Lower leg skin (tissue), 4 donors: Measurements from ENCODE around the gene VSTM1. TPM values are rescaled to one million over a fixed set of nuclear protein-coding genes. Genes with fewer than 3 reads are reported as not detected.

Source experiments
- DNase-seq, 2 donors: peaks; one replicate each; pipeline ENCODE4 v3.0.0-alpha.2; 2019; ENCODE audit warnings: low spot score in 2 of 2
- H3K4me3 ChIP-seq: fragments of 200-600 bp; sonication (generic); 2 replicates; pipeline ENCODE4 v1.5.1; 2017; ENCODE audit warnings: mild to moderate bottlenecking, low read depth; ENCODE audit not compliant: poor library complexity, severe bottlenecking
- WGBS, 2 donors: methylation state at CpG; one replicate each; pipeline ENCODE4 v1.1.5; 2018; 5-methylcytosine and 5-hydroxymethylcytosine counted together
- intact Hi-C: fragments of 100-400 bp; cut with DNase I; formaldehyde crosslinking; loops from one replicate; pipeline ENCODE4 v1.15.0; 2023; ENCODE audit warnings: low total_unique reads
- total RNA-seq, 4 donors: library from RNA; depleted of rRNA; stranded (reverse); fragments of >200 nt; gene quantifications; one replicate each; pipeline ENCODE4 v1.1.0, GENCODE V29; 2016
- TF ChIP-seq, protein P1 (sequence below), 3 donors: fragments of 450-650 bp; IDR thresholded peaks; one replicate each; pipeline ENCODE4 v1.5.1; 2016; ENCODE audit warnings: antibody characterized with exemption in 3 of 3, mild to moderate bottlenecking in 3 of 3, moderate library complexity in 2 of 3

VSTM1 gene
- total RNA-seq, 4 donors from 2014 or later = not detected

DNA sequence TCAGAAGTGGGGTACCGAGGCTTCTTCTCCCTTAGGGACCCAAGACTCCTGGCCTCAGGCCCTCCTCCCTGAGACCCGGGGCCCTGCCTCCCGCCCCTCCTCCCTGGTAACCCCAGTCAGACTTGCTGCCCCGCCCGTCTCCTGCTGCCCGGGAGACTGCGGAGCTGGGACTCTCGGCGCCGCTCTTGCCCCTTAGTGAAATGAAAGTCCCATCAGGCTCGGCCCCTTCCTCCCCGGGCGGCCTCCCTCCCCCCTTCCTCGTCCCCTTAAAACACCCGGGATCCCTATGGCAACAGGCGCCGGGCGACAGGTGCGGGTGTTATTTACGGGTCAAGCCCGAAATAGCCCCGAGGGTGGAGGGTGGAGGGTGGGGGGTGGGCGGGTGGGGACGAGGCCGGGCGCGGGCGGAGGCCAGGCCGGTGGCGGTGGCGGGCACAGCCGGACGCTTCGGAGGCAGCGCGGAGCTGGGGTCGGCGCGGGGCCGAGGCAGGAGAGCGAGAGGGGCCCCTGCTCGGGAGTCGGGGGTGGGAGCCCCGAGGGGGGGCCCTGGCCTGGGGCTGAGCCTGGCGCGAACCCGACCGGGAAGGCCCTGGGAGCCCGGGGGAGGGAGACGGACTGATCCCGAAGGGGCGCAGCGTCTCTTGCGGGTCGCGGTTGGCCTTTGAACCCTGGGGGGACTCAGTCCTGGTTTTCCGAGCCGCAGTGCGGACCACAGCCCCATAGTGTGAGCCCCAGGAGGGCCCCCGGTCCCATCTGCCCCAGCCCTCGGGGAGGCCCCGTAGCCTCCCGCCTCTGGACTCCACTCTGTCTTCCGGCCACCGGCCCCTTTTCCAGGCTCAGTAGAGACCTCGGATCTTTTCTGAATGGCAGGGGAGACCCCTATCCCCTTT is 72.2 kb downstream of the VSTM1 start, which contains the start of gene CACNG6:
Gene CACNG6, plus strand, starts transcription at position 414 of the 890 bp plus-strand sequence. CDS start 1,241 bp downstream, outside the sequence.
- intact Hi-C loops = no loop called here
- TF ChIP-seq, protein P1, sequence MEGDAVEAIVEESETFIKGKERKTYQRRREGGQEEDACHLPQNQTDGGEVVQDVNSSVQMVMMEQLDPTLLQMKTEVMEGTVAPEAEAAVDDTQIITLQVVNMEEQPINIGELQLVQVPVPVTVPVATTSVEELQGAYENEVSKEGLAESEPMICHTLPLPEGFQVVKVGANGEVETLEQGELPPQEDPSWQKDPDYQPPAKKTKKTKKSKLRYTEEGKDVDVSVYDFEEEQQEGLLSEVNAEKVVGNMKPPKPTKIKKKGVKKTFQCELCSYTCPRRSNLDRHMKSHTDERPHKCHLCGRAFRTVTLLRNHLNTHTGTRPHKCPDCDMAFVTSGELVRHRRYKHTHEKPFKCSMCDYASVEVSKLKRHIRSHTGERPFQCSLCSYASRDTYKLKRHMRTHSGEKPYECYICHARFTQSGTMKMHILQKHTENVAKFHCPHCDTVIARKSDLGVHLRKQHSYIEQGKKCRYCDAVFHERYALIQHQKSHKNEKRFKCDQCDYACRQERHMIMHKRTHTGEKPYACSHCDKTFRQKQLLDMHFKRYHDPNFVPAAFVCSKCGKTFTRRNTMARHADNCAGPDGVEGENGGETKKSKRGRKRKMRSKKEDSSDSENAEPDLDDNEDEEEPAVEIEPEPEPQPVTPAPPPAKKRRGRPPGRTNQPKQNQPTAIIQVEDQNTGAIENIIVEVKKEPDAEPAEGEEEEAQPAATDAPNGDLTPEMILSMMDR (IDR thresholded peaks at IDR 0.05) = no peak
- DNase-seq = no peak
- WGBS, 2 donors = 8 to 14% methylated on average over 19 to 55 of the region's 66 CpGs
- H3K4me3 ChIP-seq = no peak within 1 kb of the TSS

Other genes with a start within 250 kb of the VSTM1 start
- under 1 TPM in 2 of 4 donors, not detected in 2; 0.04 to 0.23 TPM for gene NLRP12, start 239.6 kb downstream of the VSTM1 start, total RNA-seq
- 10 to 100 TPM; 20.4 to 49.2 (median 33.6) TPM for gene MYADM, start 196.0 kb downstream of the VSTM1 start, total RNA-seq
- not detected for gene PRKCG, start 181.7 kb downstream of the VSTM1 start, total RNA-seq
- not detected for gene CACNG7, start 154.6 kb downstream of the VSTM1 start, total RNA-seq
- under 1 TPM in 2 of 4 donors, not detected in 2; 0.05 to 0.08 TPM for gene CACNG8, start 101.0 kb downstream of the VSTM1 start, total RNA-seq
- gene CACNG6, start 72.3 kb downstream of the VSTM1 start, total RNA-seq = not detected
- gene TARM1, start 17.5 kb upstream of the VSTM1 start, total RNA-seq = not detected
- gene OSCAR, start 36.9 kb upstream of the VSTM1 start, total RNA-seq = 1 to 10 TPM; 1.9 to 6.5 (median 3.7) TPM
- 10 to 100 TPM in 3 of 4 donors, 1 to 10 TPM in 1; 2.7 to 39.4 (median 30.2) TPM for gene NDUFA3, start 39.0 kb upstream of the VSTM1 start, total RNA-seq
- gene TFPT, start 51.8 kb upstream of the VSTM1 start, total RNA-seq = 10 to 100 TPM; 11.1 to 20.4 (median 16.0) TPM
- 10 to 100 TPM; 39.2 to 65.1 (median 47.3) TPM for gene PRPF31, start 51.9 kb upstream of the VSTM1 start, total RNA-seq
- 10 to 100 TPM; 19.5 to 56.9 (median 37.1) TPM for gene CNOT3, start 73.9 kb upstream of the VSTM1 start, total RNA-seq
- 1 to 10 TPM; 6.0 to 8.4 (median 6.6) TPM for gene LENG1, start 95.8 kb upstream of the VSTM1 start, total RNA-seq
- gene TMC4, start 109.3 kb upstream of the VSTM1 start, total RNA-seq = 1 to 10 TPM; 2.4 to 9.3 (median 6.3) TPM
- 100 to 1,000 TPM in 1 of 4 donors, 10 to 100 TPM in 3; 57.4 to 117 (median 62.2) TPM for gene MBOAT7, start 125.7 kb upstream of the VSTM1 start, total RNA-seq
- gene TSEN34, start 127.4 kb upstream of the VSTM1 start, total RNA-seq = 100 to 1,000 TPM in 2 of 4 donors, 10 to 100 TPM in 2; 80.5 to 118 (median 107) TPM
- gene RPS9, start 137.0 kb upstream of the VSTM1 start, total RNA-seq = 1,000 to 10,000 TPM; 2,457 to 3,045 (median 2,759) TPM
- 1 to 10 TPM in 2 of 4 donors, under 1 TPM in 2; 0.65 to 7.7 (median 3.5) TPM for gene LILRB3, start 159.1 kb upstream of the VSTM1 start, total RNA-seq
- 1 to 10 TPM in 2 of 4 donors, under 1 TPM in 1, not detected in 1; 0.98 to 1.6 (median 1.5) TPM for gene LILRA6, start 178.9 kb upstream of the VSTM1 start, total RNA-seq
- 1 to 10 TPM; 2.5 to 4.9 (median 4.1) TPM for gene LILRB5, start 193.4 kb upstream of the VSTM1 start, total RNA-seq
- 1 to 10 TPM in 2 of 4 donors, under 1 TPM in 2; 0.78 to 1.6 (median 1.1) TPM for gene LILRB2, start 217.2 kb upstream of the VSTM1 start, total RNA-seq
- gene LILRA5, start 249.3 kb upstream of the VSTM1 start, total RNA-seq = 1 to 10 TPM in 1 of 4 donors, under 1 TPM in 1, not detected in 2; 0.59 to 2.4 TPM